ENCODE results near the gene HBG1.
"Not testable (repeated sequence)": the region's sequence is repeated elsewhere in the genome, so short reads cannot be mapped to it uniquely, and the experiment has no call there.

HBG1 gene

GRCh38 chr11:5277807-5278382 lies 28.2 kb upstream of the HBG1 start:
- DNase-seq (ENCODE audit: low read depth in 2 of 2), result no peak

- DNase-seq (ENCODE audit: low read depth in 2 of 2), result no peak
Observed at GRCh38 chr11:5276697-5277096, 27.0 kb upstream of the HBG1 start.

- DNase-seq (ENCODE audit: low read depth in 2 of 2), result no peak
Observed at GRCh38 chr11:5275369-5276110, 25.9 kb upstream of the HBG1 start.

GRCh38 chr11:5274395-5274794 lies 24.7 kb upstream of the HBG1 start:
- no peak for DNase-seq (ENCODE audit: low read depth in 2 of 2)

GRCh38 chr11:5272395-5273017 lies 22.8 kb upstream of the HBG1 start:
- no peak for DNase-seq (ENCODE audit: low read depth in 2 of 2)

- DNase-seq (ENCODE audit: low read depth in 2 of 2), result no peak
Observed at GRCh38 chr11:5269715-5270147, 20.1 kb upstream of the HBG1 start, which contains the start of gene HBE1. Gene HBE1, minus strand, starts transcription at chr11:5269945. Its CDS starts 55 bp downstream, at chr11:5269890.

GRCh38 chr11:5267033-5267563 lies 17.4 kb upstream of the HBG1 start:
- no peak for DNase-seq (ENCODE audit: low read depth in 2 of 2)

GRCh38 chr11:5266609-5267008 lies 17.0 kb upstream of the HBG1 start:
- no peak for DNase-seq (ENCODE audit: low read depth in 2 of 2)

- no peak for DNase-seq (ENCODE audit: low read depth in 2 of 2)
Observed at GRCh38 chr11:5265832-5266231, 16.2 kb upstream of the HBG1 start.

- no peak for DNase-seq (ENCODE audit: low read depth in 2 of 2)
Observed at GRCh38 chr11:5258543-5259262, 9.0 kb upstream of the HBG1 start.

- no peak for DNase-seq (ENCODE audit: low read depth in 2 of 2)
Observed at GRCh38 chr11:5257296-5257695, 7.6 kb upstream of the HBG1 start.

- not testable (repeated sequence) for DNase-seq (ENCODE audit: low read depth in 2 of 2)
Observed at GRCh38 chr11:5254646-5255413, 5.2 kb upstream of the HBG1 start, which contains the start of gene HBG2. Gene HBG2, minus strand, starts transcription at chr11:5254781. Its CDS starts 53 bp downstream, at chr11:5254728.

GRCh38 chr11:5254023-5254422 lies 4.4 kb upstream of the HBG1 start:
- not testable (repeated sequence) for DNase-seq (ENCODE audit: low read depth in 2 of 2)

GRCh38 chr11:5253440-5253839 lies 3.8 kb upstream of the HBG1 start:
- not testable (repeated sequence) for DNase-seq (ENCODE audit: low read depth in 2 of 2)

- DNase-seq (ENCODE audit: low read depth in 2 of 2), result no peak
Observed at GRCh38 chr11:5252919-5253265, 3.2 kb upstream of the HBG1 start.

GRCh38 chr11:5252192-5252918 lies 2.7 kb upstream of the HBG1 start:
- DNase-seq (ENCODE audit: low read depth in 2 of 2), result no peak

- DNase-seq (ENCODE audit: low read depth in 2 of 2), result no peak
Observed at GRCh38 chr11:5251746-5252145, 2.1 kb upstream of the HBG1 start.

- DNase-seq (ENCODE audit: low read depth in 2 of 2), result no peak
Observed at GRCh38 chr11:5250543-5251204, 1.0 kb upstream of the HBG1 start.

- not testable (repeated sequence) for DNase-seq (ENCODE audit: low read depth in 2 of 2)
Observed at GRCh38 chr11:5248498-5248897, 1.2 kb downstream of the HBG1 start.

Measured in stimulated activated CD4-positive, alpha-beta T cell treated with anti-CD3 and anti-CD28 coated beads, Interleukin-1b, Interleukin-23, amount 100 ng/mL, for 4 hours (primary cell).